GM12874 (cell line): Measurements from ENCODE around the gene RAB11FIP5.

ENCODE experiments used
- CTCF ChIP-seq: IDR thresholded peaks from 2 replicates; pipeline ENCODE4 v1.5.1; 2011; ENCODE audit warnings: low read depth, mild to moderate bottlenecking, control low read depth, low read length, moderate library complexity; ENCODE audit not compliant: insufficient read depth

The RAB11FIP5 gene

DNA sequence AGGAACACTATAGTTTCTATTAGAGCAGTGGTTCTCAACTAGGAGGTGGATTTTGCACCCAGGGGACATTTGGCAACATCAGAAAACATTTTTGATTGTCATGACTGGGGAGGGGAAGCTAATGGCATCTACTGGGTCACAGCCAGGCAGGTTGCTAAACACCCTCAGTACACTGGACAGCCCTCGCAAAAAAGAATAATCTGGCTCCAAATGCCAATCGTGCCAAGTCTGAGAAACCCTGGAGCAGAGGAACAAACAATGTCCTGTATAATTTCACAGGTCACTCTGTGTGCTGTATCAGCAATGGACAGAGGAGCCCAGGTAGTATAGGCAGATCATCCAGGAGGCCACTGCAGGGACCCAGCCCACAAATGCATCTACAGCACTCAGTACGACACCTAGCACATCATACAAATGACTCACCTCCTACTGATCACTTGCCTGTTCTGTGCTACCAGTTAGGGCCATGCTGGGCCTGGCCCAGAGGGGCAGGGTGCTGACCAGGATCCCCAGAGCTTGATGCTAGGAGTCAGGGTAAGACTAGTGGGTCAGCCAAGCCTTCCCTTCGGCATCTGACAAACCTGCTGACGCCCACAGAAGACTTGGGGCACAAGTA, 78.9 kb downstream of the RAB11FIP5 start:
- TF ChIP-seq CTCF, result no peak

DNA sequence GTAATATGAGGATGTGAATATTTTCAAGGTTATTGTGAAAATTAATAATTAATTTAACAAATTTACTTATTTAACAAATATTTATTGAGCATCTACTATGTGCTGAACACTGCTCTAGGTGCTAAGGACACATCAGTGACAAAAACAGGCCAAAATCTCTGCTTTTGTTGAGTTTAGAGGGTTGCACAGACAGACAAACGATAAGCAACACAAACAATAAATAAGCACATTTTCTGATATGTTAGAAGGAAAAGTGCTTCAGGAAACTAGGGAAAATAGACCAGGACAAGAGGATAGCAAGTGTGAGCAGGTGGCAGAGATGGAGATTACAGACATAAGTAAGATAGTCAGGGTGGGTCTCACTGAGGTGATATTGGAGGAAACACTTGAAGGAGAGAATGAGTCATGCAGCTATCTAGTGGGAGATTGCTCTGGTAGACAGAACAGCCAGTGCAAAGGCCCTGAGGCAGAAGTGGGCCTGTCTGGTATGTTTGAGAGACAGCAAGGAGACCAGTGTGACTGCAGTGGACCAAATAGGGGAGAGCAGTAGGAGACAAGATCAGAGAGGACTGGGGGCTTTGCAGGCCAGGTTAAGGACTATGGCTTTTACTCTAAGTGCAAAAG, 79.5 kb downstream of the RAB11FIP5 start:
- TF ChIP-seq CTCF, result no peak

DNA sequence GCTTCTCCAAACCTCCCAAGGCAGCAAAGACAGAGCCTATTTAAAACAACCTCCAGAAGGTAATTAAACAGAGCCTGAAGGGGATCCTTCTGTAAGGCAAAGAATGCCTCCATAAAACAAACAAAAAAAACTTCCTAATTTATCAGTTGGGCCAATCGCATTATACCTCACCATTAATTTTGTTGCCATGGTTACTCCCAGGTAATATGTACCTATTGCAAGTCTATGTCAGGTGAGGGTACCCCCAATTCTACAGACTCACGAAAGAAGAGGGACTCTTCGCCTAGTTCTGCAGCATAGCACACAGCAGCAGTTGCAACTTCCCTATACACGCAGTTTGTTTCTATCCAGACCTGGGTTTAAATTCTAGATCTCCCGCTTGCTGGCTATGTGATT, 80.0 kb downstream of the RAB11FIP5 start:
- no peak for TF ChIP-seq CTCF

DNA sequence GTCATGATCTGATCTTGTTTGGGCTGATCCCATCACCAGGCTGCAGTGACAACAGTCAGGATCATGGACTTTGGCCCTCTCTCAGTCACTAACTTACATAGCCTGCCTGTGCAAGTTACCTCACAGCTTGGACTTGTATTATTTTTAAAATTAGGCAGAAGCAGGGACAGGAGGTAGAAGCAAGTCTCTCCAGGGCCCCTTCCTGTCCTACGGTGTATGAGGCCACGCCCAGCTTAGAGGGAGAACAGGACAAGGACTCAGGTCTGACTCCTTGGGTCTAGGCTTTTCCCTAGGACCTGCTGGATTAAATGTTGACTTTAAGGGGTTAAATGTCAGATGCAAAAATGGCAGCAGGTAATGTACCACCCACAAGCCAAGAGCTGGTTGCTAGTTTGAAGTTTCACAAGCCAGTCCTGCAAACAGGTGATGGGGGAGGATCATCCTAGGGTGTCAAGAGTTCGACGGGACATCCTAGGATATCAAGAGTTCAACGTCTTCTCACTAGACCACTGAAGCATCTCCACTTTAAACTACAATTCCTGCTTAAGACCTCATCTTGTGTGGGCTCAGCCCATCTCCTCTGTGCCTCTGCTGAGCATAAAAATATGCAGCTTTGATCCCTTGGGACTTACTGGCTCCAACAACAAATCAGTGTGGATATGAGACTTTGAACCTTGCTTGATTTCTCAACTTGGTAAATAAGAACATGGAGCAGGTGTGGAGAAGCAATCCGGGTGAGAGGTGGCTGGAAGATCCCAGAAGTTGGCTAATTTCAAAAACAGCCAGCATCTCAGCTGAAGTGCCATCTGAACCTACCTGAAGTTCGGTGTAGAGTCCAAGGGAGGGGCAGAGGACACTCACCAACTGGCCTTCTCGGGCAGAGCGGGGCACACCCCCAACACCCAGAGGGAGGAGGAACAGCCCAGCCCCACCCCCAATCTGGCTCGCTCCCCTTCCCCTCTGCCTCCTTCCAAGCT, 80.7 kb downstream of the RAB11FIP5 start:
- no peak for TF ChIP-seq CTCF

- TF ChIP-seq CTCF, result no peak
Measured at GRCh38 chr2:73031095-73031678, 81.6 kb downstream of the RAB11FIP5 start.

DNA sequence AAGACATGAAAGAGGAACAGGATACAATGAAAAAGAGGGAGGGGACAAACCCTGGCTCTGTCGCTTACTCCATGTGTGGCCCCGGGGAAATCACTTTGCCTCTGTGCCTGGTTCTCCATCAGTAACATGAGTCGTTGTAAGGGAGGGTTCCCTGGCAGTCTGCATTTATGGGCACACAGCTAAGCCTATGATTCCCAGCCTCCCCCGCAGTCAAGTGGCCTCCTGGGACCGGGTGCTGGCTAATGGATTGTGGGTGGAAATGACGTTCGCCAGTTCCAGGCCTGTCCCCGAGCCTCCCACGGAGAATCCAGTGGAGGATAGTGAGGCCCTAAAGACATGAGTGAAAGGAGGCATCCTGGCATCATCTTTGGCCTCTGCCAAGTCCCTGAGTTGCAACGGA, 83.9 kb downstream of the RAB11FIP5 start:
- no peak for TF ChIP-seq CTCF

GRCh38 chr2:73027340-73027739, 85.4 kb downstream of the RAB11FIP5 start:
- TF ChIP-seq CTCF, result no peak
